GM19023 (cell line): Measurements from ENCODE around the gene DNASE2B.

Experiments used
- ATAC-seq: cut with Tn5 transposase; IDR thresholded peaks from one replicate; pipeline ENCODE4 v1.9.1; 2021; ENCODE audit warnings: mild to moderate bottlenecking, moderate library complexity; ENCODE audit not compliant: unreplicated experiment

The DNASE2B gene

DNA sequence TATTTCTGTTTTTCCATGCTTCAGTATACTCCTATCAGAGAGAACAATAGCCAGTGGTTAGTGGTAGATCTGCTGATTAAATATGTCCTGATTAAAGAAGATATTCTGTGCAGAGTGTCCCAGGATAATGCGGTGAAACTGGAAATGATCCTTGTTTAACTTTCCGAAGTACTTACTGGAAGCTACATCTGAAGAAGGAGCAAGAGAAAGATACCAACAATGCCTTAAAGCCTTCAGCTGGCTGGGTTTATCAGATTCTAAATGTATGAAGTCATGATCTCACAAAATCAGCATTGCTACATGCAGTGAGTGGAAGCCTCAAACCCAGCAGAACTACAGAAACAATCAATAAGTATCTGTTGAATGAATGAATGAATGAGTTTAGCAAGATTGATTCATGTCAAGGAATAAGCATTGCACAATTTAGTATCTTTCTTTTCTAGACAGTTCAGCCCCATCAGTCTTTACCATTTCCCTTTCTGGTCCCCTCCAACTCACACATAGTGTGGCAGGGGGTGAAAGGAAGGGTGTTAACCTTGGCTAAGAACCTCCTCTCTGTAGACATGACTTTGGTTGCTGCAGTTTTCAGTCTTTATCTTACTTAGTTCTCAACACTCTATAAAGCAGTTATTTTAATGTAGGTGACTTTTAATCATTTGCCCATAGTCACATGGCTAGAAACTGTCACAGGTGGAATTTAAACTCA lies 24.7 kb upstream of the DNASE2B start:
- no peak for ATAC-seq

DNA sequence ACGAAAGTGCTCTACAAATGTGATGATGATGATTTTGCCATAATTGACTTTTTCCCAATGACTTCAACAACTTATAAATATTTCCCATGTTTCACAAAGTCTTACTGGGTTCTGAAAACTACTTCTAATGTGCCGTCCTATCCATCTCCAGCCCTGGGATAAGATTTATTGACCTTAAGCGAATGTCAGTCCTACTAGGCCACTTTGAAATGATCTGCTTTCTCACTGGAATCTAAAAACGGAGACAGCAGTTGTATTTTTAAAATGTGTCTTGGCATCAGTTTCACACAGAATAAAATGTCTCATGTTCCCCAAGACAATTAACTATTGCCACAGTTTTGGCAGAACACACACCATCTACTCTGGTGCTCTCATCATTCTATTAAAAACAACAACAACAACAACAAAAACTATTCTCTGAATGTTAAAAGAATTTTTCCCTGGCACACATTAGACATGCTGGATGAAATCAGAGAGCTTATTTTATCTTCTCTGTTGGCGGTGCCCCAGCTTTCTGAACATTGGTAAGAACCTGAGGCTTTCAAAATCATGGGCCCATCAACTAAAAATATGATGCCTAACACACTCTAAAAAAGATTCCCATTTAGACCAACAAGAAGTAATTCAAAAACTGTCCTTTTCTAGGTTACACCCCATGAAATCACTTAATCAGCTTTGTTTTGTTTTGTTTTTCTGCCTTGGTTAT lies 23.1 kb upstream of the DNASE2B start:
- ATAC-seq = no peak

GRCh38 chr1:84376000-84376910 lies 22.0 kb upstream of the DNASE2B start:
- ATAC-seq = no peak

- no peak for ATAC-seq
Observed at GRCh38 chr1:84377480-84378095, 20.7 kb upstream of the DNASE2B start.

GRCh38 chr1:84379138-84379916 lies 19.0 kb upstream of the DNASE2B start:
- no peak for ATAC-seq

GRCh38 chr1:84379917-84380180 lies 18.4 kb upstream of the DNASE2B start:
- ATAC-seq = no peak

DNA sequence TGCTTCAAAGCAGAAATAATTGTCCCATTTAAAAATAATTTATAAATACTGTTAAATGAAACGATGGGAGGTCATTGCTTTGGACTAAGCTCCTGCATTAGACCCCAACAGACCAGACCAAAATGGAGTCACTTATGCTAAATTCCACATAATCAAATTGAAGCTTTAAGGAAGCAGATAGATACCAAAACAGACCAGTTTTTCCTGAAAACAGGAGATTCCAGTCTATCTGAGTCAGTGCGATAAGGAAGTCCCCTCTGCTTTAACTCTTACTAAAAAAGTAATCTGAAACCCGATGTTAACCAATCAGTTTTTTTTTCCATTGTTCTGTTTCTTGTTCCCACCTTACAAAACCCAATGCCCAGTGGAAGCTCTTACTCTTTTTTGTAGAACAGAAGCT lies 16.2 kb upstream of the DNASE2B start:
- no peak for ATAC-seq

DNA sequence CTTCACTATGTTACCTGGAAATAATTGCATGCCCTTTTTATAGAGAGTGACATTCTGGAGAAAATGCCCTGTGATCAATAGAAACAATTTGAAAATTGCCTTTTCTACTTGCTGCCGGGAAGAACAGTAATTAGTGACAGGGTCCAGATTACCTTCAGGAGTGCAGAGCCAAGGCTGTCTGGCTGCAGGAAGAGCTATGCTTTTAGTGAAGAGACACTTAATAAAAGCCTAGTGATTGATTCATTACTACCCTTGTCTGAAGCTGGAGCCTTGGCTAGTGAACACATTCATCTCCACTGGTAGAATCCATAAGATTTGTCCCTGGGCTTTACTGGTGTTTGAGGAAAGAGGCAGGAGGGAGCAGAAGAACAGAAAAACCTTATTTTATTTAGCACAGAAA lies 12.9 kb upstream of the DNASE2B start:
- ATAC-seq = no peak

GRCh38 chr1:84386716-84387479 lies 11.4 kb upstream of the DNASE2B start:
- no peak for ATAC-seq

GRCh38 chr1:84387480-84388163 lies 10.7 kb upstream of the DNASE2B start:
- no peak for ATAC-seq

GRCh38 chr1:84390226-84390625 lies 8.1 kb upstream of the DNASE2B start:
- no peak for ATAC-seq

DNA sequence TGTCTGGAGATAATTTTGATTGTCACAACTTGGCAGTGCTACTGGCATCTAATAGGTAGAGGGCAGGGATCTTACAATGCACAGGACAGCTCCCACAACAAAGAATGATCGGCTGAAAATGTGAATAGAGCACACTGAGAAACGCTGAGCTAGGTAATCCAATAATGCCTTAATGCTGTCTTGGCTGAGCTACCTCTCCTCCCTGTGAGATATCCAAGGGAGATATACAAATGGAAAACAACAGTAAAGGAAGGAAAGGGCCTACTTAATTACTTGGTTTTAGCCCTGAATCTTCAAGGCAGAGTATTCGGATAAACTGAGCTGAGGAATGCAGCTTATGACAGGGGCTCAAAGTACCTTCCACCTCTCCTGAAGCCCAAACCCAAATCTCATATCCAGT lies 2.9 kb downstream of the DNASE2B start:
- ATAC-seq = no peak

DNA sequence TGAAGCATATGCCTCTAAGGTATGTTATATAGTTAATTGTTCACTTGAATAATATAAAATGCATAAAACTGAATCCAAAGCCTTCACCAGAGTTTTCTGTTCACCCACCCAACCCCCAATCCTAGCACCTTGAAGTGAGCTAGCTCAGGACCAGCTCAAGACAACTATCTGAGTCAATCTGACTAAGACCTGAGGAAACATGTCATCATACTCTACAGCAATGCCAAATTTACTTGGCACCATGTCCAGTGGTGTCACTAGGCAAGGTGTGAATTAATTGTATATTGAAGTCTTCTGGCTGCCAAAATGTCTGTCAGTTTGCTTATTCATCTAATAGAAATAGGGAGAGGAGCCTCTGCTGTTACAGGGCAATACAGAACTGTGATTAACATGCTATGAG lies 3.8 kb downstream of the DNASE2B start:
- no peak for ATAC-seq

DNA sequence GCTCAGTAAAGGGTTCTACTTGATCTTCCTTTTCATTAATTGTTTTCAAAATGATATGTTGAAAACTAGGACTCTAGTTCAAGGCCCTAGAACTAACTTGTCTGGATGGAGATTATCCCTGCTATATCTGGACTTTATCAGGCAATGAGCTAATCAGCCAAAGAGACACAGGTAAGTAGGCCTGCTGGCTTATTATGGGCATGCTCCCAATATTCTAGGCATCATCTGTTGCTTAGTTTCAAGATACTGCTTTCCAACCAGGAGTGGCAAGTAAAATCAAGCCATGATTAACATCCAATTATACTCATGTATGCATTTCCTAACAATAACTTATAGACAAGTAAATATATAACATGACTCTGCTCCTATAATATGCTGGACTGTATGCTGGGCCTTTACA lies 4.2 kb downstream of the DNASE2B start:
- no peak for ATAC-seq

GRCh38 chr1:84403347-84403746 lies 5.1 kb downstream of the DNASE2B start:
- no peak for ATAC-seq

GRCh38 chr1:84406346-84406861 lies 8.1 kb downstream of the DNASE2B start:
- ATAC-seq = no peak

GRCh38 chr1:84407524-84407923 lies 9.2 kb downstream of the DNASE2B start:
- no peak for ATAC-seq

GRCh38 chr1:84407958-84408422 lies 9.7 kb downstream of the DNASE2B start:
- ATAC-seq = no peak

DNA sequence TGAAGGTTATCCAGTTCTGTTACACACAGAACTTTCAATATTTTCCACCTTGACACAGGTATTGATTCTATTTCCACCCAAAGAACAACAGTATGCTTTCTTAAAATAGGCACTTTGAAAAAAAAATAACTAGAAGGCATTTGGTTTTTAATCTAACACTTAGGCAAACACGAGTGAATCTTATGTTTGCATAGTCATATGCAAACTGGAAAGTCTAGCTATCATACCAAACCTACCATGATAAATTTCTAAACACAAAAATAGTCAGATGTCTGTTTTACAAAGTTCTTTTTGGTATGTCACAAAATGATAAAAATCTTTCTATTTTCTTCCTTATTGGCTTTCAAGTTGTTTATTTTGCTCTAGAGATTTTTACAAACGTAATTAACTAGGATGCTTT lies 11.6 kb downstream of the DNASE2B start:
- ATAC-seq = no peak
